Germinal center (tissue), 1 donor: ENCODE measurements around the gene MLLT1.
"Not testable (repeated sequence)": the region's sequence is repeated elsewhere in the genome, so short reads cannot be mapped to it uniquely, and the experiment has no call there.

Experiments
- DNase-seq: peaks from one replicate; pipeline ENCODE4 v3.0.0; 2012; ENCODE audit warnings: mixed read lengths, low spot score

MLLT1 gene

GRCh38 chr19:6279931-6280591 is at the start of gene MLLT1:
TSS of gene MLLT1 (minus strand) at chr19:6279975. CDS start at chr19:6279784, 191 bp downstream.
- DNase-seq: peak; percentile 100

GRCh38 chr19:6326815-6327214 is 47.0 kb upstream of the MLLT1 start:
- no peak for DNase-seq

GRCh38 chr19:6325614-6326013 is 45.8 kb upstream of the MLLT1 start:
- no peak for DNase-seq

GRCh38 chr19:6324757-6325156 is 45.0 kb upstream of the MLLT1 start:
- DNase-seq: no peak

- no peak for DNase-seq
Observed at GRCh38 chr19:6322284-6322683, 42.5 kb upstream of the MLLT1 start.

GRCh38 chr19:6319376-6319775 is 39.6 kb upstream of the MLLT1 start:
- no peak for DNase-seq

- no peak for DNase-seq
Observed at GRCh38 chr19:6318772-6319171, 39.0 kb upstream of the MLLT1 start.

- not testable (repeated sequence) for DNase-seq
Observed at GRCh38 chr19:6315646-6316045, 35.9 kb upstream of the MLLT1 start.

- DNase-seq: no peak
Observed at GRCh38 chr19:6313398-6313969, 33.7 kb upstream of the MLLT1 start.

- DNase-seq: no peak
Observed at GRCh38 chr19:6312018-6312417, 32.2 kb upstream of the MLLT1 start.

- no peak for DNase-seq
Observed at GRCh38 chr19:6298413-6298812, 18.6 kb upstream of the MLLT1 start.

GRCh38 chr19:6297202-6297601 is 17.4 kb upstream of the MLLT1 start:
- DNase-seq: no peak

GRCh38 chr19:6292006-6292405 is 12.2 kb upstream of the MLLT1 start:
- no peak for DNase-seq

- DNase-seq: no peak
Observed at GRCh38 chr19:6288737-6289136, 9.0 kb upstream of the MLLT1 start.

- no peak for DNase-seq
Observed at GRCh38 chr19:6287269-6287885, 7.6 kb upstream of the MLLT1 start.

- DNase-seq: no peak
Observed at GRCh38 chr19:6286676-6287075, 6.9 kb upstream of the MLLT1 start.

GRCh38 chr19:6282393-6282792 is 2.6 kb upstream of the MLLT1 start:
- not testable (repeated sequence) for DNase-seq

- no peak for DNase-seq
Observed at GRCh38 chr19:6279620-6279930, 200 bp downstream of the MLLT1 start.

- DNase-seq: no peak
Observed at GRCh38 chr19:6278740-6279619, 795 bp downstream of the MLLT1 start.

GRCh38 chr19:6278051-6278450 is 1.7 kb downstream of the MLLT1 start:
- no peak for DNase-seq

- no peak for DNase-seq
Observed at GRCh38 chr19:6276447-6276846, 3.3 kb downstream of the MLLT1 start.

GRCh38 chr19:6275170-6275744 is 4.5 kb downstream of the MLLT1 start:
- no peak for DNase-seq
